Measurements from ENCODE around the gene RXFP3. TPM values are rescaled to one million over a fixed set of nuclear protein-coding genes. Genes with fewer than 3 reads are reported as not detected.
A peak's percentile ranks its signal among the peaks of the same experiment; 100 is the strongest.

Gene RXFP3
- total and polyA plus RNA-seq, 7 experiments from 2014 or later = not detected

DNA sequence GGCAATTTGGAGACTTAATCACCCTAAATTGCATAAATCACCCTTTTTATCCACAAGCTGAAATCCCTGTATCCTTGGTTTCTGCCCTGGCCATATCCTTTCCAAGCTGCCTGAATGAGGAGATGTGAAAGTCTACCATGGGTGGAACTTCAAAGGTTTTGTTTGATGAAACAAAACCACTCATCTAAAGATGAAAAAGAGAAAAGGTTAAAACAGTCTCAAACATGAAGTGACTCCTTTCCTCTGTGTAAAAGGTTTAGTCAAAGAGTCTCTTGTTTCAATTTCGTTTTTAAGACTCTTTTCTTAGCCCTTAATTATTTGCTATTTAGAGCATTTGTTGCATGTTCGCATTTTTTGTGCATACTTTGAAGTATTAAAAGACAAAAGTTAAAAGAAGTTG is 37.1 kb downstream of the RXFP3 start:
- intact Hi-C loops (cut with micrococcal nuclease) = no loop called here
- CTCF ChIA-PET = no interaction called here
- ATAC-seq = no peak

DNA sequence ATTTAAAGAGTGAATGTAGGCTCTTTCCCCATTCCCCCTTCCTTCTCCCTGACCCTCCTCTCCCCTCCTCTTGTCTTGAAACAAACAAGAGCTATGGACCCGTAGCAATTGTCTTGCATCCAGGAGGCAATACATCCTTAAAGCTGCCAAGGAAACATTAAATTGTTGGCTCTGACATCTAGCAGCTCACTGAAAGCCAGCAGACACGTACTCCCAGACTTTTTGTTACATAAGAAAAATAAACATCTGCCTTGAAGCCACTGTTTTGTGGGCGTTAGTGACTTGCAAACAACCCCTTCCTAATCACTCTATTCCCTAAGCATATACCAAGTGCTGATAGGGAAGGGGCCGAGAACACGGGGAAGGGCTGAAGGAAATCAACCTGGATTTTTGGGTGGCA is 39.7 kb downstream of the RXFP3 start:
- Histone ChIP-seq H3K27me3 (ENCODE audit: control insufficient read depth in 2 of 2, insufficient read depth in 2 of 2, low read length in 2 of 2) (no peaks in the 10 kb centered on the region), H3K4me3 (ENCODE audit: low read length) (no peak overlapping the region), H3K4me1 (ENCODE audit: control insufficient read depth in 2 of 2, insufficient read depth in 2 of 2, low read length in 2 of 2) (peaks cover 0 to 5% of the 10 kb centered on the region in 2 donors), H3K9me3 (ENCODE audit: control insufficient read depth in 2 of 3, low read length in 3 of 3) (no peaks in the 10 kb centered on the region), H3K27ac (ENCODE audit: low read depth, low read length) (no peak overlapping the region), H3K36me3 (ENCODE audit: control insufficient read depth in 2 of 3, insufficient read depth in 3 of 3, low read length in 3 of 3) (no peaks in the 10 kb centered on the region)
- Mint-ChIP-seq H3K4me1 (peaks cover 0 to 17% (median 7%) of the 10 kb centered on the region in 7 donors), H3K27me3 (peaks cover 0 to 6% (median 5%) of the 10 kb centered on the region in 5 donors), H3K27ac (no peak overlapping the region), H3K4me3 (no peak overlapping the region), H3K36me3 (peaks cover 0 to 4% (median 0%) of the 10 kb centered on the region in 5 donors), H3K9me3 (peaks cover 0 to 2% (median 0%) of the 10 kb centered on the region in 11 donors)
- intact Hi-C loops (cut with micrococcal nuclease) = no loop called here
- ChIA-PET POLR2A (no interaction called here), CTCF (no interaction called here)
- ATAC-seq (no peak), DNase-seq (no peak)

More for the DNA sequence above, 37.1 kb downstream of the RXFP3 start:
- POLR2A ChIA-PET = no interaction called here
- Mint-ChIP-seq H3K27ac (peak overlapping the region in 1 of 9 donors; percentile 26), H3K27me3 (peaks cover 0 to 6% (median 3%) of the 10 kb centered on the region in 5 donors), H3K4me3 (peak overlapping the region in 3 of 10 donors; percentile 21 to 47 (median 23)), H3K9me3 (peaks cover 0 to 2% (median 0%) of the 10 kb centered on the region in 11 donors), H3K4me1 (peaks cover 4 to 17% (median 7%) of the 10 kb centered on the region in 7 donors), H3K36me3 (no peaks in the 10 kb centered on the region)
- Histone ChIP-seq H3K27ac (ENCODE audit: low read depth, low read length) (no peak overlapping the region), H3K36me3 (ENCODE audit: control insufficient read depth in 2 of 3, insufficient read depth in 3 of 3, low read length in 3 of 3) (no peaks in the 10 kb centered on the region), H3K27me3 (ENCODE audit: control insufficient read depth in 2 of 2, insufficient read depth in 2 of 2, low read length in 2 of 2) (no peaks in the 10 kb centered on the region), H3K4me1 (ENCODE audit: control insufficient read depth in 2 of 2, insufficient read depth in 2 of 2, low read length in 2 of 2) (peaks cover 0 to 5% of the 10 kb centered on the region in 2 donors), H3K4me3 (ENCODE audit: low read length) (no peak overlapping the region), H3K9me3 (ENCODE audit: control insufficient read depth in 2 of 3, low read length in 3 of 3) (no peaks in the 10 kb centered on the region)
- peak in 1 of 9 donors; percentile 13 for DNase-seq

DNA sequence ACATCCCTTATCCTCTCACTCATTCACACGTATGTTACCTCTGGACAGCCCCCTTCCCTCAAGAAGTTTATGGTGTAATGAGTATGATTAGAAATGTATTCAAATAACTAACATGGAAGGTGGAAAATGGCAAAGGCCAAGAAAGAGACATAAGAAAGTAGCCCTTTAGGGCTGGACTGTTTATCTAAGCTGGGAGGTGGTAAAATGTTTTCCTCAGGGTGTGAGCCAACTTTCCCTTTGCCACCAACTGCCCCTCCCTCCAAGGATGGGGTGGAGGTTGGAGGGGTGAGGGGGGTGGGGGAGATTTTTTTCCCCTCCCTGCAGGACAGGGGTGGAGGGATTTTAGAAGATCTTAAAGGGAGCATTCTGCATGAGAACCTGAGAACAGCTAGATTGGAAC is 40.1 kb downstream of the RXFP3 start:
- peaks cover 0 to 5% of the 10 kb centered on the region in 2 donors for H3K4me1 ChIP-seq (ENCODE audit: control insufficient read depth in 2 of 2, insufficient read depth in 2 of 2, low read length in 2 of 2)
- DNase-seq (no peak), ATAC-seq (no peak)
- Mint-ChIP-seq H3K27ac (no peak overlapping the region), H3K36me3 (peaks cover 0 to 4% (median 0%) of the 10 kb centered on the region in 5 donors), H3K4me1 (peaks cover 0 to 17% (median 7%) of the 10 kb centered on the region in 7 donors), H3K4me3 (no peak overlapping the region), H3K9me3 (peaks cover 0 to 2% (median 0%) of the 10 kb centered on the region in 11 donors), H3K27me3 (peaks cover 0 to 6% (median 5%) of the 10 kb centered on the region in 5 donors)
- no peak overlapping the region for H3K4me3 ChIP-seq (ENCODE audit: low read length)
- no peaks in the 10 kb centered on the region for H3K36me3 ChIP-seq (ENCODE audit: control insufficient read depth in 2 of 3, insufficient read depth in 3 of 3, low read length in 3 of 3)
- CTCF ChIA-PET = interaction anchor here (0.5 kb wide), 1 partner anchor 51 kb away, joined by 3 read pairs; no protein-coding TSS in a partner anchor
- no peaks in the 10 kb centered on the region for H3K27me3 ChIP-seq (ENCODE audit: control insufficient read depth in 2 of 2, insufficient read depth in 2 of 2, low read length in 2 of 2)
- POLR2A ChIA-PET = no interaction called here
- H3K27ac ChIP-seq (ENCODE audit: low read depth, low read length) = no peak overlapping the region
- intact Hi-C loops (cut with micrococcal nuclease) = no loop called here
- H3K9me3 ChIP-seq (ENCODE audit: control insufficient read depth in 2 of 3, low read length in 3 of 3) = no peaks in the 10 kb centered on the region

DNA sequence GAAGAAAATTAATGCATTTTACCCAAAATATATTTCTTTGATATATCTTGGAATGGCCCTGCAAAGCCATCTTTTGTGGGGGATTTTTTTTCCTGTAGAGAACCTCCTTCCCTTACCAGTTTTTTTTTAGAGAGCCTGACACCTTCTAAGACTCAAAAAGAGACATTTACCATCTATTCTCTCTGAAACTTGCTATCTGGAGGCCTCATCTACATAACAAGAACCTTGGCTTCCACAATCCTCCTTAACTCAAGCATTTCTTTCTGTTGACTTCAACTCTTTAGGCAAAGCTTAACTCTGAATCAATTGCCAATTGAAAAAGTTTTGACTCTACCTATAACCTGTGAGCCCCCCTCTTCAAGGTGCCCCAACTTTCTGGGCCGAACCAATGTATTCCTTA is 42.1 kb downstream of the RXFP3 start:
- H3K4me3 ChIP-seq (ENCODE audit: low read length) = no peak overlapping the region
- H3K27ac Mint-ChIP-seq = no peak overlapping the region
- peaks cover 0 to 4% (median 0%) of the 10 kb centered on the region in 5 donors for H3K36me3 Mint-ChIP-seq
- H3K4me3 Mint-ChIP-seq = no peak overlapping the region
- no peak overlapping the region for H3K27ac ChIP-seq (ENCODE audit: low read depth, low read length)
- peaks cover 0 to 2% (median 0%) of the 10 kb centered on the region in 11 donors for H3K9me3 Mint-ChIP-seq
- no peaks in the 10 kb centered on the region for H3K36me3 ChIP-seq (ENCODE audit: control insufficient read depth in 2 of 3, insufficient read depth in 3 of 3, low read length in 3 of 3)
- H3K4me1 Mint-ChIP-seq = peaks cover 0 to 9% (median 5%) of the 10 kb centered on the region in 7 donors
- intact Hi-C loops (cut with micrococcal nuclease) = no loop called here
- ChIA-PET CTCF (no interaction called here), POLR2A (no interaction called here)
- peaks cover 0 to under 1% of the 10 kb centered on the region in 2 donors for H3K4me1 ChIP-seq (ENCODE audit: control insufficient read depth in 2 of 2, insufficient read depth in 2 of 2, low read length in 2 of 2)
- no peak for ATAC-seq
- no peaks in the 10 kb centered on the region for H3K9me3 ChIP-seq (ENCODE audit: control insufficient read depth in 2 of 3, low read length in 3 of 3)
- no peaks in the 10 kb centered on the region for H3K27me3 ChIP-seq (ENCODE audit: control insufficient read depth in 2 of 2, insufficient read depth in 2 of 2, low read length in 2 of 2)
- peaks cover 0 to 6% (median 5%) of the 10 kb centered on the region in 5 donors for H3K27me3 Mint-ChIP-seq
- DNase-seq = no peak

DNA sequence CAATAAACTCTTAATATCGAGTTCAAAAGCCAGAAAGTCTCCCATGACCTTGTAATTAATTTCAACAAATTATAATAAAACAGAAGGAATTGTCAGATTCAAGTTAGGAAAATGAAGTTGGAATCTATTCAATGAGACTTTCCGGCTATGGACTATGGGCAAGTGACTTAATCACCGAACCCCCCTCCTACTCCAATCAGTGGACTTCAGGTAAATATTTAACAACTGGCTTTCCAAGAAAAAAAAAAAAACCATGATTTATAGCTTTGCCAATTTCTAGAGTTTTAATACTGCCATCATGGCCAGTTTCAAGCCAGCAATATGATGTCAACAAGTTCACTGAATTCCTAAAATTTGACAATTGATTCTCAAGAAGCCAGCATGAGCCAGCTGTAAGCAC is 43.8 kb downstream of the RXFP3 start:
- ChIA-PET CTCF (interaction anchor here (0.6 kb wide), 1 partner anchor 1169 kb away, joined by 3 read pairs; no protein-coding TSS in a partner anchor), POLR2A (no interaction called here)
- no peaks in the 10 kb centered on the region for H3K4me1 ChIP-seq (ENCODE audit: control insufficient read depth in 2 of 2, insufficient read depth in 2 of 2, low read length in 2 of 2)
- Mint-ChIP-seq H3K9me3 (peaks cover 0 to 2% (median 0%) of the 10 kb centered on the region in 11 donors), H3K36me3 (peaks cover 0 to 4% (median 0%) of the 10 kb centered on the region in 5 donors), H3K27ac (no peak overlapping the region), H3K27me3 (peaks cover 0 to 6% (median 5%) of the 10 kb centered on the region in 5 donors), H3K4me3 (no peak overlapping the region), H3K4me1 (no peaks in the 10 kb centered on the region)
- no peak overlapping the region for H3K4me3 ChIP-seq (ENCODE audit: low read length)
- no peaks in the 10 kb centered on the region for H3K27me3 ChIP-seq (ENCODE audit: control insufficient read depth in 2 of 2, insufficient read depth in 2 of 2, low read length in 2 of 2)
- no peaks in the 10 kb centered on the region for H3K9me3 ChIP-seq (ENCODE audit: control insufficient read depth in 2 of 3, low read length in 3 of 3)
- no peak for ATAC-seq
- DNase-seq = no peak
- no peak overlapping the region for H3K27ac ChIP-seq (ENCODE audit: low read depth, low read length)
- no peaks in the 10 kb centered on the region for H3K36me3 ChIP-seq (ENCODE audit: control insufficient read depth in 2 of 3, insufficient read depth in 3 of 3, low read length in 3 of 3)
- intact Hi-C loops (cut with micrococcal nuclease) = no loop called here

DNA sequence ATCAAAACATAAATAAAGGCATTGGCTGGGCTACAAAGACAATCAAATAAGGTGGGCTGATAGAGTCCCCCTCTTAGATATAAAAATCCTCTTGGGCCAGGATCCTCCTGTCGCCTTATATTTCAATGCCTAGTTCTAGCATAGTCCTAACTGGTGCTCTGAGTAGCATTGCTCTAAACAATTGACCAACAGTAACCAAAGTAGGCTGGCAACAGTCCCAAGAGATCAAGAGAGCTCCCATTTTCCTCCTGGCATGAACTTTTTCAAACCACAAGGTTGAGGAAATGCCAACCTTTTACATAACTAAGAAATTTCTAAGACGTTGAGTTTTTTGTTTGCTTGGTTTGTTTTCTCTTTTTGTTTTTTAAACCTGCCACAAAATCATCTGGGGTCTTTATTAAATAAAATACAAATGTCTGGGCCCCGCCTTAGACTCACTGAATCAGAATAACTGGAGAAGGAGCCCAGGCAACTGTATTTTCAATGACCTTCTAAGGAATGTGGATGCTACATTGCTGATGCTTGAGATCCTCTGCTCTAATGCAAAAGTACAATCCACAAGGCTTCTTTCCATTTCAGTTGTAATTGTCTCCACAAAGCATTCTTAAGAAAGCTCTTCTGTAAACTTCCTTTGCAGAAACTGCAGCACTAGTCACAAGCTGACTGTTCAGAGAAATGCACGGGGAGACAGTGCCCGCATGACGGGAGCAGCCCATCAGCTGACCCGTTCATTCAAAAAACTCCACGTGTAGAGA is 45.4 kb downstream of the RXFP3 start:
- Mint-ChIP-seq H3K9me3 (peaks cover 0 to 1% (median 0%) of the 10 kb centered on the region in 11 donors), H3K27ac (no peak overlapping the region), H3K27me3 (peaks cover 0 to 5% (median 3%) of the 10 kb centered on the region in 5 donors), H3K36me3 (peaks cover 0 to 4% (median 0%) of the 10 kb centered on the region in 5 donors), H3K4me1 (no peaks in the 10 kb centered on the region), H3K4me3 (no peak overlapping the region)
- Histone ChIP-seq H3K4me1 (ENCODE audit: control insufficient read depth in 2 of 2, insufficient read depth in 2 of 2, low read length in 2 of 2) (no peaks in the 10 kb centered on the region), H3K36me3 (ENCODE audit: control insufficient read depth in 2 of 3, insufficient read depth in 3 of 3, low read length in 3 of 3) (no peaks in the 10 kb centered on the region), H3K27me3 (ENCODE audit: control insufficient read depth in 2 of 2, insufficient read depth in 2 of 2, low read length in 2 of 2) (no peaks in the 10 kb centered on the region), H3K9me3 (ENCODE audit: control insufficient read depth in 2 of 3, low read length in 3 of 3) (no peaks in the 10 kb centered on the region), H3K4me3 (ENCODE audit: low read length) (no peak overlapping the region), H3K27ac (ENCODE audit: low read depth, low read length) (no peak overlapping the region)
- DNase-seq = no peak
- ATAC-seq = no peak
- CTCF ChIA-PET = no interaction called here
- POLR2A ChIA-PET = no interaction called here
- intact Hi-C loops (cut with micrococcal nuclease) = no loop called here

All from naive thymus-derived CD4-positive, alpha-beta T cell (primary cell).